Activated CD4-positive, alpha-beta T cell treated with anti-CD3 and anti-CD28 coated beads, Interleukin-2, amount 10 ng/mL, durations not matched to agents 7 days and 5 days (primary cell): ENCODE data around the gene PTRH1. TPM values are rescaled to one million over a fixed set of nuclear protein-coding genes. Genes with fewer than 3 reads are reported as not detected.

Experiments
- total RNA-seq, 2 experiments: library from RNA; stranded (reverse); gene quantifications; one replicate each; pipeline ENCODE4 v1.2.3, GENCODE V29; 2021

Gene PTRH1
- total RNA-seq, 2 experiments from 2014 or later: 8.7 to 11.0 TPM

Other genes starting within 250 kb of the PTRH1 start
- gene STXBP1, start 103.4 kb downstream of the PTRH1 start, total RNA-seq: 10 to 100 TPM; 12.1 to 17.7 TPM
- gene CFAP157, start 8.7 kb downstream of the PTRH1 start, total RNA-seq: not detected
- 1 to 10 TPM; 1.2 to 1.6 TPM for gene TTC16, start 416 bp upstream of the PTRH1 start, total RNA-seq
- 10 to 100 TPM; 21.7 to 24.0 TPM for gene TOR2A, start 19.6 kb upstream of the PTRH1 start, total RNA-seq
- 10 to 100 TPM; 67.9 to 71.4 TPM for gene SH2D3C, start 63.0 kb upstream of the PTRH1 start, total RNA-seq
- gene CDK9, start 70.4 kb upstream of the PTRH1 start, total RNA-seq: 100 to 1,000 TPM in 1 of 2 experiments, 10 to 100 TPM in 1; 99.4 to 110 TPM
- 10 to 100 TPM; 66.7 to 78.1 TPM for gene FPGS, start 87.2 kb upstream of the PTRH1 start, total RNA-seq
- 10 to 100 TPM; 17.2 to 17.3 TPM for gene ENG, start 139.0 kb upstream of the PTRH1 start, total RNA-seq
- 10 to 100 TPM; 53.7 to 62.3 TPM for gene AK1, start 162.0 kb upstream of the PTRH1 start, total RNA-seq
- gene ST6GALNAC6, start 183.9 kb upstream of the PTRH1 start, total RNA-seq: 100 to 1,000 TPM; 100 to 122 TPM
- 10 to 100 TPM; 16.8 to 22.4 TPM for gene ST6GALNAC4, start 201.4 kb upstream of the PTRH1 start, total RNA-seq
- 1 to 10 TPM; 2.5 to 4.1 TPM for gene PIP5KL1, start 215.1 kb upstream of the PTRH1 start, total RNA-seq
- gene DPM2, start 222.2 kb upstream of the PTRH1 start, total RNA-seq: 10 to 100 TPM; 79.9 to 80.4 TPM